GM12892 (cell line): ENCODE data around the gene KCNIP1.

Experiments
- DNase-seq: peaks from one replicate; pipeline ENCODE4 v3.0.0; 2011; ENCODE audit not compliant: insufficient read length
- FAIRE-seq: peaks from 2 replicates; lab custom pipeline; 2011; peaks lifted over from hg19 to GRCh38; lab: Jason Lieb, UNC
- POLR2A ChIP-seq: IDR thresholded peaks from 2 replicates; pipeline ENCODE4 v1.6.1; 2011; ENCODE audit warnings: low read depth, low read length, control low read depth
- POLR2AphosphoS5 ChIP-seq: IDR thresholded peaks from 2 replicates; pipeline ENCODE4 v1.6.1; 2011; ENCODE audit warnings: low read depth, low read length, control low read depth
- TAF1 ChIP-seq: IDR thresholded peaks from 2 replicates; pipeline ENCODE4 v1.6.1; 2011; ENCODE audit warnings: low read depth, mild to moderate bottlenecking, control low read depth, low read length, borderline replicate concordance

Gene KCNIP1

GRCh38 chr5:170622933-170623332, 119.1 kb downstream of the KCNIP1 start:
- no peak for TF ChIP-seq POLR2AphosphoS5
- TF ChIP-seq TAF1 = no peak
- TF ChIP-seq POLR2A = no peak
- FAIRE-seq = no peak
- no peak for DNase-seq

GRCh38 chr5:170623576-170624181, 119.9 kb downstream of the KCNIP1 start:
- DNase-seq = no peak
- FAIRE-seq = no peak
- TF ChIP-seq POLR2A = no peak
- no peak for TF ChIP-seq TAF1
- TF ChIP-seq POLR2AphosphoS5 = no peak

GRCh38 chr5:170625221-170626165, 121.7 kb downstream of the KCNIP1 start:
- FAIRE-seq (no peak), DNase-seq (no peak)
- no peak for TF ChIP-seq TAF1
- no peak for TF ChIP-seq POLR2AphosphoS5
- no peak for TF ChIP-seq POLR2A

- no peak for TF ChIP-seq POLR2AphosphoS5
- TF ChIP-seq TAF1 = no peak
- no peak for TF ChIP-seq POLR2A
- DNase-seq (no peak), FAIRE-seq (no peak)
Measured at GRCh38 chr5:170626507-170627150, 122.8 kb downstream of the KCNIP1 start.

- DNase-seq (no peak), FAIRE-seq (no peak)
- TF ChIP-seq TAF1 = no peak
- no peak for TF ChIP-seq POLR2AphosphoS5
- TF ChIP-seq POLR2A = no peak
Measured at GRCh38 chr5:170627271-170627670, 123.5 kb downstream of the KCNIP1 start.

- FAIRE-seq = no peak
- DNase-seq = no peak
- TF ChIP-seq POLR2A (no peak), TAF1 (no peak), POLR2AphosphoS5 (no peak)
Measured at GRCh38 chr5:170628028-170628427, 124.2 kb downstream of the KCNIP1 start.

- FAIRE-seq (no peak), DNase-seq (no peak)
- TF ChIP-seq POLR2AphosphoS5 = no peak
- no peak for TF ChIP-seq TAF1
Measured at GRCh38 chr5:170628691-170629565, 125.1 kb downstream of the KCNIP1 start.

GRCh38 chr5:170629566-170630175, 125.9 kb downstream of the KCNIP1 start:
- DNase-seq = no peak
- no peak for TF ChIP-seq POLR2AphosphoS5
- no peak for TF ChIP-seq POLR2A
- TF ChIP-seq TAF1 = no peak
- FAIRE-seq = no peak

- FAIRE-seq = no peak
Measured at GRCh38 chr5:170630226-170630625, 126.4 kb downstream of the KCNIP1 start.

GRCh38 chr5:170630711-170631141, 126.9 kb downstream of the KCNIP1 start:
- FAIRE-seq (no peak), DNase-seq (no peak)
- TF ChIP-seq TAF1 (no peak), POLR2A (no peak), POLR2AphosphoS5 (no peak)

More at GRCh38 chr5:170630226-170630625, 126.4 kb downstream of the KCNIP1 start:
- TF ChIP-seq TAF1 (no peak), POLR2AphosphoS5 (no peak), POLR2A (no peak)
- no peak for DNase-seq
